Measurements from ENCODE around the gene HAPLN1.

HAPLN1 gene

GRCh38 chr5:83720836-83721537 lies at the start of gene HAPLN1:
HAPLN1 (minus strand) TSS chr5:83720855; CDS start chr5:83673523, 47,332 bp downstream.
- TF ChIP-seq CTCF (conservative IDR thresholded peaks at IDR 0.05; ENCODE audit: low read depth, low read length) = no peak
- no peak within 1 kb of the TSS for H3K9ac ChIP-seq
- no peaks in the 10 kb centered on the region for H4K20me1 ChIP-seq (ENCODE audit: insufficient read depth)
- H3K27ac ChIP-seq = no peak within 1 kb of the TSS
- H3K36me3 ChIP-seq (ENCODE audit: insufficient read depth) = no peaks in the 10 kb centered on the region
- peak within 1 kb of the TSS; percentile 77; the same call in 1 of the 2 replicates for H2AFZ ChIP-seq (ENCODE audit: low read depth)
- peak within 1 kb of the TSS; percentile 70; the same call in 1 of the 2 replicates for H3K4me2 ChIP-seq
- H3K4me1 ChIP-seq (ENCODE audit: low read depth, poor library complexity, severe bottlenecking) = peaks cover 5% of the 10 kb centered on the region
- H3K79me2 ChIP-seq (ENCODE audit: insufficient read depth, low read depth) = no peaks in the 10 kb centered on the region
- H3K27me3 ChIP-seq (ENCODE audit: insufficient read depth, low read depth) = no peaks in the 10 kb centered on the region; the same call in 1 of the 2 replicates
- no peak within 1 kb of the TSS for H3K4me3 ChIP-seq (IDR thresholded peaks at IDR 0.05; ENCODE audit: insufficient read depth, low read depth, low read length)

GRCh38 chr5:83767409-83767992 lies 46.8 kb upstream of the HAPLN1 start:
- Histone ChIP-seq H3K4me2 (no peak overlapping the region), H3K4me3 (IDR thresholded peaks at IDR 0.05; ENCODE audit: insufficient read depth, low read depth, low read length) (no peak overlapping the region), H4K20me1 (ENCODE audit: insufficient read depth) (no peaks in the 10 kb centered on the region), H3K4me1 (ENCODE audit: low read depth, poor library complexity, severe bottlenecking) (no peaks in the 10 kb centered on the region), H3K9ac (no peak overlapping the region), H3K36me3 (ENCODE audit: insufficient read depth) (no peaks in the 10 kb centered on the region), H3K79me2 (ENCODE audit: insufficient read depth, low read depth) (no peaks in the 10 kb centered on the region), H3K27me3 (ENCODE audit: insufficient read depth, low read depth) (no peaks in the 10 kb centered on the region), H2AFZ (ENCODE audit: low read depth) (no peak overlapping the region), H3K27ac (no peak overlapping the region)
- no peak for TF ChIP-seq CTCF (conservative IDR thresholded peaks at IDR 0.05; ENCODE audit: low read depth, low read length)

- H2AFZ ChIP-seq (ENCODE audit: low read depth) = no peak overlapping the region
- no peak overlapping the region for H3K4me2 ChIP-seq
- H3K9ac ChIP-seq = no peak overlapping the region
- no peak overlapping the region for H3K4me3 ChIP-seq (IDR thresholded peaks at IDR 0.05; ENCODE audit: insufficient read depth, low read depth, low read length)
- H3K36me3 ChIP-seq (ENCODE audit: insufficient read depth) = no peaks in the 10 kb centered on the region
- H3K79me2 ChIP-seq (ENCODE audit: insufficient read depth, low read depth) = no peaks in the 10 kb centered on the region
- H3K27ac ChIP-seq = no peak overlapping the region
- no peaks in the 10 kb centered on the region for H3K4me1 ChIP-seq (ENCODE audit: low read depth, poor library complexity, severe bottlenecking)
- no peaks in the 10 kb centered on the region for H3K27me3 ChIP-seq (ENCODE audit: insufficient read depth, low read depth)
- no peaks in the 10 kb centered on the region for H4K20me1 ChIP-seq (ENCODE audit: insufficient read depth)
- no peak for TF ChIP-seq CTCF (conservative IDR thresholded peaks at IDR 0.05; ENCODE audit: low read depth, low read length)
Measured at GRCh38 chr5:83764101-83764500, 43.4 kb upstream of the HAPLN1 start.

- Histone ChIP-seq H3K36me3 (ENCODE audit: insufficient read depth) (no peaks in the 10 kb centered on the region), H3K79me2 (ENCODE audit: insufficient read depth, low read depth) (no peaks in the 10 kb centered on the region), H3K27ac (no peak overlapping the region), H3K4me3 (IDR thresholded peaks at IDR 0.05; ENCODE audit: insufficient read depth, low read depth, low read length) (no peak overlapping the region), H3K4me1 (ENCODE audit: low read depth, poor library complexity, severe bottlenecking) (no peaks in the 10 kb centered on the region), H3K27me3 (ENCODE audit: insufficient read depth, low read depth) (no peaks in the 10 kb centered on the region), H4K20me1 (ENCODE audit: insufficient read depth) (no peaks in the 10 kb centered on the region), H2AFZ (ENCODE audit: low read depth) (no peak overlapping the region), H3K4me2 (no peak overlapping the region), H3K9ac (no peak overlapping the region)
- TF ChIP-seq CTCF (conservative IDR thresholded peaks at IDR 0.05; ENCODE audit: low read depth, low read length) = no peak
Measured at GRCh38 chr5:83760579-83760978, 39.9 kb upstream of the HAPLN1 start.
